Measurements from ENCODE around the gene ATP6V0A1. TPM values are rescaled to one million over a fixed set of nuclear protein-coding genes. Genes with fewer than 3 reads are reported as not detected.

The ATP6V0A1 gene
- total RNA-seq, 3 donors from 2014 or later: 53.1 to 74.5 (median 60.0) TPM

DNA sequence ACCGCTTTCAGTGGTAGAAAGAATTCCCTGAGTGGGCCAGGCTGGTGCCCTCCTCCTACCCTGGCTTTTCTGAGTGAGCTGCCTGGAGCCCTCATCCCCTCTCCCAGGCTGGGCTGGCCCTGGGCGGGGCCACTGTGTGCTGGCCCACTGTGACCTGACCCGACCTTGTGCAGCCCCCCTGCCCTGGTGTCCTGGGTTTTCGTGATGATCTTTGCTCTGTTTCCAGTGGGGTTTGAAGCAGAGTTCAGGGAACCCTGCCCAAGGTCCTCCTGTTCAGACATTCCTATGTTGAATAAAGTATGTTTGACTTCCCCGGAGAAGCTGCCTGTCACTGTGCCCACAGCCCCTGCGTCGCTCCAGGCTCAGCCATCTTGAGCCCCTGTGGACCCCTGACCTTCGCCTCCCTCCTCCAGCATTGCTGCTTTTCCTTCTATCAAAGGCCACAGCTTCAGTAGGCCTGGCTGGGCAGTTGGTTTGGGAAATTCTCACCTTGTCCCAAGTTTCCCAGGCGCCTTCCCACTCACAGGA, 63.6 kb downstream of the ATP6V0A1 start:
- no peaks in the 10 kb centered on the region for H3K9me3 ChIP-seq
- H3K4me1 ChIP-seq: peaks cover 39 to 52% of the 10 kb centered on the region in 2 donors
- TF ChIP-seq POLR2AphosphoS5 (IDR thresholded peaks at IDR 0.05) (no peak), POLR2A (IDR thresholded peaks at IDR 0.05) (no peak)
- TF ChIP-seq, protein P1, sequence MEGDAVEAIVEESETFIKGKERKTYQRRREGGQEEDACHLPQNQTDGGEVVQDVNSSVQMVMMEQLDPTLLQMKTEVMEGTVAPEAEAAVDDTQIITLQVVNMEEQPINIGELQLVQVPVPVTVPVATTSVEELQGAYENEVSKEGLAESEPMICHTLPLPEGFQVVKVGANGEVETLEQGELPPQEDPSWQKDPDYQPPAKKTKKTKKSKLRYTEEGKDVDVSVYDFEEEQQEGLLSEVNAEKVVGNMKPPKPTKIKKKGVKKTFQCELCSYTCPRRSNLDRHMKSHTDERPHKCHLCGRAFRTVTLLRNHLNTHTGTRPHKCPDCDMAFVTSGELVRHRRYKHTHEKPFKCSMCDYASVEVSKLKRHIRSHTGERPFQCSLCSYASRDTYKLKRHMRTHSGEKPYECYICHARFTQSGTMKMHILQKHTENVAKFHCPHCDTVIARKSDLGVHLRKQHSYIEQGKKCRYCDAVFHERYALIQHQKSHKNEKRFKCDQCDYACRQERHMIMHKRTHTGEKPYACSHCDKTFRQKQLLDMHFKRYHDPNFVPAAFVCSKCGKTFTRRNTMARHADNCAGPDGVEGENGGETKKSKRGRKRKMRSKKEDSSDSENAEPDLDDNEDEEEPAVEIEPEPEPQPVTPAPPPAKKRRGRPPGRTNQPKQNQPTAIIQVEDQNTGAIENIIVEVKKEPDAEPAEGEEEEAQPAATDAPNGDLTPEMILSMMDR (IDR thresholded peaks at IDR 0.05): no peak
- no peaks in the 10 kb centered on the region for H3K36me3 ChIP-seq
- intact Hi-C loops (cut with DNase I; ENCODE audit: low total_unique reads): no loop called here
- DNase-seq (ENCODE audit: low spot score in 2 of 2): no peak
- no peaks in the 10 kb centered on the region for H3K27me3 ChIP-seq
- H3K27ac ChIP-seq: peak overlapping the region; percentile 96 to 99
- H3K4me3 ChIP-seq: no peak overlapping the region

DNA sequence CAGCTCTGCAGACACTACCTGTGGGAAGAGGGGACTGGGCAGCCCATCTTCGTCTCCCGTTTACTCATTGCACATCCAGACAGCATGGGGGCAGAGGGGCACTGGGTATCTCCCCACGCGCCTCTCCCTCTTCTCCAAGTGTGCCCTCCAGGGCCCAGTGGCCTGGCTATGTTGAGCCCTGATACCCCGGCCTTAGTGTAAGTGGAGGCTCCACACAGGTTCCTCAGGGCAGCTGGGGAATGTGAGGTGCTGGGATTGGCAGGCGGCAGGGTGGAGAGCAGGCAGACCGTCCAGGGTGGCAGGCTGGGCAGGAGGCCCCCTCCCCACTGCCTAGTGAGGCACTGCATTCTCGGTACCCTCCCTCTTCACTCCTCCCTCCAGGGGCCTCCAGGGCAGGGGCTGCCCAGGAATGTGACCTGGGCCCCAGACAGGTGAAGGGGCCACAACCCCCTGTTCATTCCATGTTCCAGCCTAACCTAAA, 64.2 kb downstream of the ATP6V0A1 start:
- no peaks in the 10 kb centered on the region for H3K9me3 ChIP-seq
- no peak overlapping the region for H3K4me3 ChIP-seq
- no peak for TF ChIP-seq POLR2AphosphoS5 (IDR thresholded peaks at IDR 0.05)
- TF ChIP-seq POLR2A (IDR thresholded peaks at IDR 0.05): no peak
- TF ChIP-seq, protein P1 (IDR thresholded peaks at IDR 0.05): no peak
- H3K36me3 ChIP-seq: no peaks in the 10 kb centered on the region
- H3K4me1 ChIP-seq: peaks cover 34 to 51% of the 10 kb centered on the region in 2 donors
- DNase-seq (ENCODE audit: low spot score in 2 of 2): no peak
- no peaks in the 10 kb centered on the region for H3K27me3 ChIP-seq
- H3K27ac ChIP-seq: peak overlapping the region; percentile 96 to 99
- intact Hi-C loops (cut with DNase I; ENCODE audit: low total_unique reads): no loop called here

DNA sequence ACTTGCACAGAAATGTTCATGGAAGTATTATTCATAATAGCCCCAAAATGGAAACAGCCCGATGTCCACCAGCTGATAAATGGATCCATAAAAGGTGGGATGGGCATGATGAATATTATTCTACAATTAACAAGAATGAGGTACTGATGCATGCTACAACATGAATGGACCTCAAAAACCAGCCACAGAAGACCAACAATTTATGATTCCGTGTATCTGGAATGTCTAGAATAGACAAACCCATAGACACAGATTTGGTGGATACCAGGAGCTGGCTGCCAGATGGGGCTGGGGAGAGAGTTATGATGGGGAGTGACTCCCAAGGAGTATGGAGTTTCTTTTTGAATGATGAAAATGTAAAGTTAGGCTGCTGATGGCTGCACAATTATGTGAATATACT, 66.5 kb downstream of the ATP6V0A1 start:
- Histone ChIP-seq H3K9me3 (no peaks in the 10 kb centered on the region), H3K36me3 (no peaks in the 10 kb centered on the region), H3K4me3 (no peak overlapping the region), H3K27me3 (no peaks in the 10 kb centered on the region), H3K4me1 (peaks cover 12 to 28% of the 10 kb centered on the region in 2 donors), H3K27ac (peak overlapping the region; percentile 38 to 96)
- intact Hi-C loops (cut with DNase I; ENCODE audit: low total_unique reads): loop anchor here (5.0 kb wide), 1 partner anchor 213 kb away; no protein-coding TSS in a partner anchor
- TF ChIP-seq POLR2AphosphoS5 (IDR thresholded peaks at IDR 0.05) (no peak), POLR2A (IDR thresholded peaks at IDR 0.05) (no peak)
- TF ChIP-seq, protein P1 (IDR thresholded peaks at IDR 0.05): no peak
- no peak for DNase-seq (ENCODE audit: low spot score in 2 of 2)

DNA sequence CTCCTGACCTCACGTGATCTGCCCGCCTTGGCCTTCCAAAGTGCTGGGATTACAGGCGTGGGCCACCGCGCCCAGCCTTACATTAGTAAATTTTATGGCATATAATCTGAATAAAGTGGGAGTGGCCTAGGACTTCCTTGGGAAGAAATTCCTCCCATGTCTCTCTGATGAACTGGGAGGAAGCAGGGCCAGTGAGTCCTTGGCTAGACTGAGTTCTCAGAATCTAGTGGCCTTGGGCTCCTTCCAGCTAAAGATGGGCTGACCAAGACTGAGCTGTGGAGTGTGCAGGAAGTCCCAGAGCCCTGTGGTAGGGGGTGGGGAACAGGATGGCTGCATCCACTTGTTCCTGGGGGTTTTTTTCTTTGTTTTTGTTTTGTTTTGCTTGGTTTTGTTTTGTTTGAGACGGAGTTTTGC, 67.4 kb downstream of the ATP6V0A1 start:
- no peak for TF ChIP-seq POLR2AphosphoS5 (IDR thresholded peaks at IDR 0.05)
- no peak for TF ChIP-seq POLR2A (IDR thresholded peaks at IDR 0.05)
- TF ChIP-seq, protein P1 (IDR thresholded peaks at IDR 0.05): no peak
- H3K4me3 ChIP-seq: no peak overlapping the region
- H3K27ac ChIP-seq: peak overlapping the region; percentile 34 to 38
- H3K9me3 ChIP-seq: no peaks in the 10 kb centered on the region
- H3K4me1 ChIP-seq: peaks cover 4 to 19% of the 10 kb centered on the region in 2 donors
- H3K27me3 ChIP-seq: no peaks in the 10 kb centered on the region
- intact Hi-C loops (cut with DNase I; ENCODE audit: low total_unique reads): loop anchor here (5.0 kb wide), 1 partner anchor 214 kb away; no protein-coding TSS in a partner anchor
- no peak for DNase-seq (ENCODE audit: low spot score in 2 of 2)
- no peaks in the 10 kb centered on the region for H3K36me3 ChIP-seq

DNA sequence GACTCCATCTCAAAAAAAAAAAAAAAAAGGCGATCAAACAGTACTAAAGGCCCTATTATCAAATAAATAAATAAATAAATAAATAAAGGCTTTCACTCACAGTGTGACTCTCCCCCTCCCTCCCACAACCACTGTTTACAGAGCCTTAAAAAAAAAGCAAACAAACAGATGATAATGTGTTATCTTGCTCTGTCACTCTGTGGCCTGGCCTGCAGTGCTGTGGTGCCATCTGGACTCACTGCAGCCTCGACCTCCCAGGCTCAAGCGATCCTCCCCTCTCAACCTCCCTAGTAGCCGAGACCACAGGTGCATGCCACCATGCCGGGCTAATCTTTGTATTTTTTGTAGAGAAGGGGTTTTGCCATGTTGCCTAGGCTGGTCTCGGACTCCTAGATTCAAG, 69.3 kb downstream of the ATP6V0A1 start:
- TF ChIP-seq POLR2AphosphoS5 (IDR thresholded peaks at IDR 0.05) (no peak), POLR2A (IDR thresholded peaks at IDR 0.05) (no peak)
- TF ChIP-seq, protein P1 (IDR thresholded peaks at IDR 0.05): no peak
- intact Hi-C loops (cut with DNase I; ENCODE audit: low total_unique reads): loop anchor here (5.0 kb wide), 1 partner anchor 216 kb away; no protein-coding TSS in a partner anchor
- Histone ChIP-seq H3K27ac (no peak overlapping the region), H3K4me3 (no peak overlapping the region), H3K9me3 (no peaks in the 10 kb centered on the region), H3K36me3 (no peaks in the 10 kb centered on the region), H3K27me3 (no peaks in the 10 kb centered on the region), H3K4me1 (peaks cover 0 to 5% of the 10 kb centered on the region in 2 donors)
- no peak for DNase-seq (ENCODE audit: low spot score in 2 of 2)
